Liver (tissue), 9 donors: ENCODE results near the gene SMAP2. TPM values are rescaled to one million over a fixed set of nuclear protein-coding genes. Genes with fewer than 3 reads are reported as not detected.

Source experiments
- DNase-seq: peaks from one replicate; pipeline ENCODE4 v3.0.0-alpha.2; 2017; ENCODE audit warnings: low spot score
- H3K27ac ChIP-seq, 2 donors: one replicate each; pipeline ENCODE4 v1.7.0; 2013; ENCODE audit warnings: inconsistent platforms in 2 of 2, low read length in 2 of 2, control low read depth in 1 of 2, low read depth in 1 of 2, mild to moderate bottlenecking in 1 of 2
- H3K27me3 ChIP-seq, 4 donors: one replicate each; pipeline versions ENCODE4 v1.6.1 to v1.7.0; 2013; ENCODE audit warnings: low read length in 3 of 4, inconsistent platforms in 1 of 4, mild to moderate bottlenecking in 1 of 4, moderate library complexity in 1 of 4; ENCODE audit not compliant: control insufficient read depth in 4 of 4, insufficient read depth in 4 of 4
- H3K36me3 ChIP-seq, 4 donors: one replicate each; pipeline versions ENCODE4 v1.6.1 to v1.7.0; 2013; ENCODE audit warnings: low read length in 3 of 4, mild to moderate bottlenecking in 3 of 4, low read depth in 1 of 4, moderate library complexity in 1 of 4; ENCODE audit not compliant: control insufficient read depth in 4 of 4, insufficient read depth in 3 of 4
- H3K4me1 ChIP-seq, 4 donors: one replicate each; pipeline versions ENCODE4 v1.6.1 to v1.7.0; 2013; ENCODE audit warnings: low read length in 3 of 4, mild to moderate bottlenecking in 3 of 4, moderate library complexity in 1 of 4; ENCODE audit not compliant: control insufficient read depth in 4 of 4, insufficient read depth in 4 of 4
- H3K4me3 ChIP-seq, 3 donors: one replicate each; pipeline versions ENCODE4 v1.6.1 to v1.7.0; 2013; ENCODE audit warnings: low read length in 3 of 3, control low read depth in 1 of 3, low read depth in 1 of 3, mild to moderate bottlenecking in 1 of 3
- H3K9ac ChIP-seq, 2 donors: one replicate each; pipeline ENCODE4 v1.7.0; 2013; ENCODE audit warnings: low read length in 2 of 2, mild to moderate bottlenecking in 2 of 2, moderate library complexity in 2 of 2, control low read depth in 1 of 2, low read depth in 1 of 2
- H3K9me3 ChIP-seq, 4 donors: one replicate each; pipeline versions ENCODE4 v1.6.1 to v1.7.0; 2013; ENCODE audit warnings: low read length in 3 of 4; ENCODE audit not compliant: control insufficient read depth in 4 of 4
- ATF3 ChIP-seq: IDR thresholded peaks from 2 replicates; pipeline ENCODE4 v1.6.1; 2016; ENCODE audit warnings: antibody characterized with exemption
- CTCF ChIP-seq: fragments of 150-350 bp; IDR thresholded peaks from 2 replicates; pipeline ENCODE4 v1.5.1; 2017; ENCODE audit warnings: improper control_type of control experiment, low read depth, low read length; ENCODE audit not compliant: missing input control
- EGR1 ChIP-seq, 2 donors: IDR thresholded peaks; 2 replicates each; pipeline ENCODE4 v1.6.1; 2016 to 2018; ENCODE audit warnings: antibody characterized with exemption in 2 of 2, low read depth in 2 of 2
- FOXA1 ChIP-seq: IDR thresholded peaks from 2 replicates; pipeline ENCODE4 v1.6.1; 2016; ENCODE audit warnings: antibody characterized with exemption
- FOXA2 ChIP-seq: IDR thresholded peaks from 2 replicates; pipeline ENCODE4 v1.6.1; 2016; ENCODE audit warnings: antibody characterized with exemption
- GABPA ChIP-seq, 2 donors: IDR thresholded peaks in 1 of 2; conservative IDR thresholded peaks in 1 of 2; 2 replicates each; pipeline ENCODE4 v1.6.1; 2016; ENCODE audit warnings: antibody characterized with exemption in 2 of 2, mild to moderate bottlenecking in 1 of 2, moderate library complexity in 1 of 2
- HNF4A ChIP-seq, 2 donors: conservative IDR thresholded peaks; 2 replicates each; pipeline ENCODE4 v1.6.1; 2016; ENCODE audit warnings: antibody characterized with exemption in 2 of 2, mild to moderate bottlenecking in 2 of 2
- HNF4G ChIP-seq: IDR thresholded peaks from 2 replicates; pipeline ENCODE4 v1.6.1; 2016; ENCODE audit warnings: antibody characterized with exemption
- JUND ChIP-seq, 2 donors: IDR thresholded peaks; 2 replicates each; pipeline ENCODE4 v1.6.1; 2016; ENCODE audit warnings: antibody characterized with exemption in 2 of 2
- MAX ChIP-seq: IDR thresholded peaks from 2 replicates; pipeline ENCODE4 v1.6.1; 2016; ENCODE audit warnings: antibody characterized with exemption
- RAD21 ChIP-seq, 2 donors: IDR thresholded peaks; 2 replicates each; pipeline ENCODE4 v1.6.1; 2016; ENCODE audit warnings: antibody characterized with exemption in 2 of 2, mild to moderate bottlenecking in 2 of 2
- REST ChIP-seq: IDR thresholded peaks from 2 replicates; pipeline ENCODE4 v1.6.1; 2016; ENCODE audit warnings: antibody characterized with exemption, mild to moderate bottlenecking
- RXRA ChIP-seq, 2 donors: IDR thresholded peaks; 2 replicates each; pipeline ENCODE4 v1.6.1; 2017 to 2018; ENCODE audit warnings: antibody characterized with exemption in 2 of 2, mild to moderate bottlenecking in 1 of 2
- SP1 ChIP-seq: IDR thresholded peaks from 2 replicates; pipeline ENCODE4 v1.6.1; 2018; ENCODE audit warnings: antibody characterized with exemption, mild to moderate bottlenecking
- TAF1 ChIP-seq: conservative IDR thresholded peaks from 2 replicates; pipeline ENCODE4 v1.6.1; 2016; ENCODE audit warnings: antibody characterized with exemption, mild to moderate bottlenecking
- YY1 ChIP-seq: IDR thresholded peaks from 2 replicates; pipeline ENCODE4 v1.6.1; 2016; ENCODE audit warnings: antibody characterized with exemption, mild to moderate bottlenecking
- ZBTB33 ChIP-seq: IDR thresholded peaks from 2 replicates; pipeline ENCODE4 v1.6.1; 2016; ENCODE audit warnings: antibody characterized with exemption
- WGBS: extraction: QIAGEN DNeasy Blood & Tissue Kit; methylation state at CpG from one replicate; pipeline ENCODE4 v1.1.7; 2013; 5-methylcytosine and 5-hydroxymethylcytosine counted together
- polyA plus RNA-seq, 2 donors: library from polyadenylated mRNA; stranded (reverse) in 1 of 2; unstranded in 1 of 2; fragments of 200-250 nt in 1 of 2; fragments of >200 nt in 1 of 2; fragmentation: Nextera tagmentation in 1 of 2; extraction: Ambion mirVana in 1 of 2; gene quantifications; one replicate each; pipeline versions ENCODE4 v1.2.1 to v1.2.3, GENCODE V29; 2013 to 2015
- total RNA-seq, 2 donors: library from RNA; depleted of rRNA; stranded (reverse); fragments of >200 nt; gene quantifications; one replicate each; pipeline ENCODE4 v1.2.3, GENCODE V29; 2014
- donor health status: healthy.
- donor health status: healthy.
- donor health status: healthy.
- donor health status: healthy.
- donor health status: healthy.

SMAP2 gene
- total and polyA plus RNA-seq, 4 donors: 20.0 to 36.8 (median 29.8) TPM

- no peaks in the 10 kb centered on the region for H3K36me3 ChIP-seq
- 79% methylated on average over 8 of the region's 8 CpGs for WGBS
- no peak overlapping the region for H3K27ac ChIP-seq
- no peak for DNase-seq
- H3K9me3 ChIP-seq: no peaks in the 10 kb centered on the region
- no peak overlapping the region for H3K9ac ChIP-seq
- H3K4me1 ChIP-seq: peaks cover 0 to 15% (median 5%) of the 10 kb centered on the region in 4 donors
- H3K4me3 ChIP-seq: no peak overlapping the region
- no peak for TF ChIP-seq YY1
- no peak for TF ChIP-seq HNF4G
- no peak for TF ChIP-seq TAF1
- TF ChIP-seq GABPA (IDR thresholded peaks at IDR 0.05 in 1 of 2, conservative IDR thresholded peaks at IDR 0.05 in 1 of 2): no peak
- no peak for TF ChIP-seq FOXA2
- no peak for TF ChIP-seq RXRA (IDR thresholded peaks at IDR 0.05)
- TF ChIP-seq CTCF: no peak
- TF ChIP-seq MAX: no peak
- no peak for TF ChIP-seq ATF3
- no peak for TF ChIP-seq RAD21 (IDR thresholded peaks at IDR 0.05)
- TF ChIP-seq HNF4A (conservative IDR thresholded peaks at IDR 0.05): no peak
- TF ChIP-seq ZBTB33: no peak
- no peaks in the 10 kb centered on the region for H3K27me3 ChIP-seq
Observed at GRCh38 chr1:40337443-40337842, 36.1 kb upstream of the SMAP2 start.

GRCh38 chr1:40338745-40339419 is 34.6 kb upstream of the SMAP2 start:
- no peaks in the 10 kb centered on the region for H3K9me3 ChIP-seq
- no peaks in the 10 kb centered on the region for H3K36me3 ChIP-seq
- WGBS: 19% methylated on average over 21 of the region's 21 CpGs
- no peaks in the 10 kb centered on the region for H3K27me3 ChIP-seq
- DNase-seq: peak; percentile 89
- H3K9ac ChIP-seq: peak overlapping the region; percentile 14 to 23
- peaks cover 0 to 15% (median 5%) of the 10 kb centered on the region in 4 donors for H3K4me1 ChIP-seq
- peak overlapping the region; percentile 28 to 73 for H3K27ac ChIP-seq
- peak overlapping the region; percentile 18 to 49 (median 22) for H3K4me3 ChIP-seq
- TF ChIP-seq SP1 (peak; percentile 62), REST (no peak), FOXA1 (no peak), HNF4G (no peak), ATF3 (no peak), RXRA (IDR thresholded peaks at IDR 0.05) (peak; percentile 30 to 36), FOXA2 (no peak), HNF4A (conservative IDR thresholded peaks at IDR 0.05) (peak; percentile 37 to 50), CTCF (peak; percentile 98), RAD21 (IDR thresholded peaks at IDR 0.05) (peak; percentile 99 to 100), JUND (IDR thresholded peaks at IDR 0.05) (peak in 1 of 2 donors; percentile 33), TAF1 (no peak), YY1 (no peak), ZBTB33 (no peak), EGR1 (IDR thresholded peaks at IDR 0.05; ENCODE audit: low read depth in 2 of 2) (no peak), MAX (no peak)
